Endothelial cell of umbilical vein (primary cell): ENCODE data around the gene C3.
"Not testable (repeated sequence)": the region's sequence is repeated elsewhere in the genome, so short reads cannot be mapped to it uniquely, and the experiment has no call there.

Source experiments
- EZH2 ChIP-seq: IDR thresholded peaks from 2 replicates; pipeline ENCODE4 v1.6.1; 2012; ENCODE audit warnings: borderline replicate concordance, low read depth, mild to moderate bottlenecking, moderate library complexity, low read length, inconsistent platforms; ENCODE audit not compliant: severe bottlenecking
- FOS ChIP-seq: IDR thresholded peaks from 2 replicates; pipeline ENCODE4 v1.6.1; 2011; ENCODE audit warnings: mild to moderate bottlenecking, low read length, moderate library complexity, borderline replicate concordance; ENCODE audit not compliant: insufficient read depth
- GATA2 ChIP-seq: IDR thresholded peaks from 2 replicates; pipeline ENCODE4 v1.7.0; 2011; ENCODE audit warnings: low read depth, mild to moderate bottlenecking, moderate library complexity, mixed read lengths, low read length; ENCODE audit not compliant: insufficient read length, insufficient read depth
- JUN ChIP-seq: IDR thresholded peaks from 2 replicates; pipeline ENCODE4 v1.6.1; 2011; ENCODE audit warnings: borderline replicate concordance, low read depth; ENCODE audit not compliant: insufficient read length, insufficient read depth
- MYC ChIP-seq: IDR thresholded peaks from one replicate; pipeline ENCODE4 v1.6.1; 2011; ENCODE audit warnings: mild to moderate bottlenecking, low read depth, low read length
- POLR2A ChIP-seq: IDR thresholded peaks from 2 replicates; pipeline ENCODE4 v1.6.1; 2012; ENCODE audit warnings: low read depth, mild to moderate bottlenecking, control low read depth, low read length
- TF ChIP-seq, protein P1 (sequence below), 2 donors: IDR thresholded peaks; 1 replicate in 1 of 2; 2 replicates in 1 of 2; pipeline ENCODE4 v1.5.1; 2011; ENCODE audit warnings: low read length in 2 of 2, mild to moderate bottlenecking in 2 of 2, moderate library complexity in 2 of 2, control low read depth in 1 of 2, inconsistent platforms in 1 of 2, low read depth in 1 of 2; ENCODE audit not compliant: insufficient read depth in 1 of 2; ENCODE audit errors: extremely low read depth in 1 of 2
- TF ChIP-seq, protein P2 (sequence below): IDR thresholded peaks from 2 replicates; pipeline ENCODE4 v1.6.1; 2011; ENCODE audit not compliant: insufficient read depth, insufficient read length

DNA sequence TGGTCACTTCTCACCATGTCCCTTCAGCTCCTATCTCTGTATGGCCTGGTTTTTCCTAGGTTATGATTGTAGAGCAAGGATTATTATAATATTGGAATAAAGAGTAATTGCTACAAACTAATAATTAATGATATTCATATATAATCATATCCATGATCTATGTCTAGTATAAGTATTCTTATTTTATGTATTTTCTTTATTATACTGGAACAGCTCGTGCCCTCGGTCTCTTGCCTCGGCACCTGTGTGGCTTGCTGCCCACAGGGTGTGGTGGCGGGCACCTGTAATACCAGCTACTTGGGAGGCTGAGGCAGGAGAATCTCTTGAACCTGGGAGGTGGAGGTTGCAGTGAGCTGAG lies 87.0 kb downstream of the C3 start:
- TF ChIP-seq, protein P1, sequence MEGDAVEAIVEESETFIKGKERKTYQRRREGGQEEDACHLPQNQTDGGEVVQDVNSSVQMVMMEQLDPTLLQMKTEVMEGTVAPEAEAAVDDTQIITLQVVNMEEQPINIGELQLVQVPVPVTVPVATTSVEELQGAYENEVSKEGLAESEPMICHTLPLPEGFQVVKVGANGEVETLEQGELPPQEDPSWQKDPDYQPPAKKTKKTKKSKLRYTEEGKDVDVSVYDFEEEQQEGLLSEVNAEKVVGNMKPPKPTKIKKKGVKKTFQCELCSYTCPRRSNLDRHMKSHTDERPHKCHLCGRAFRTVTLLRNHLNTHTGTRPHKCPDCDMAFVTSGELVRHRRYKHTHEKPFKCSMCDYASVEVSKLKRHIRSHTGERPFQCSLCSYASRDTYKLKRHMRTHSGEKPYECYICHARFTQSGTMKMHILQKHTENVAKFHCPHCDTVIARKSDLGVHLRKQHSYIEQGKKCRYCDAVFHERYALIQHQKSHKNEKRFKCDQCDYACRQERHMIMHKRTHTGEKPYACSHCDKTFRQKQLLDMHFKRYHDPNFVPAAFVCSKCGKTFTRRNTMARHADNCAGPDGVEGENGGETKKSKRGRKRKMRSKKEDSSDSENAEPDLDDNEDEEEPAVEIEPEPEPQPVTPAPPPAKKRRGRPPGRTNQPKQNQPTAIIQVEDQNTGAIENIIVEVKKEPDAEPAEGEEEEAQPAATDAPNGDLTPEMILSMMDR (IDR thresholded peaks at IDR 0.05; ENCODE audit: extremely low read depth in 1 of 2, insufficient read depth in 1 of 2, low read depth in 1 of 2, low read length in 2 of 2) = not testable (repeated sequence)
- TF ChIP-seq POLR2A, GATA2, JUN, FOS, MYC, EZH2: not testable (repeated sequence)
- TF ChIP-seq, protein P2, sequence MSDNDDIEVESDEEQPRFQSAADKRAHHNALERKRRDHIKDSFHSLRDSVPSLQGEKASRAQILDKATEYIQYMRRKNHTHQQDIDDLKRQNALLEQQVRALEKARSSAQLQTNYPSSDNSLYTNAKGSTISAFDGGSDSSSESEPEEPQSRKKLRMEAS = not testable (repeated sequence)
